Endodermal cell (in vitro differentiated cells): ENCODE measurements around the gene DDA1. TPM values are rescaled to one million over a fixed set of nuclear protein-coding genes. Genes with fewer than 3 reads are reported as not detected.

Experiments used
- DNase-seq: peaks from one replicate; pipeline ENCODE4 v3.0.0-alpha.2; 2017
- H3K27ac ChIP-seq: 2 replicates; pipeline ENCODE4 v1.5.1; 2013; ENCODE audit warnings: mild to moderate bottlenecking, low read depth, low read length, moderate library complexity
- H3K27me3 ChIP-seq: 2 replicates; pipeline ENCODE4 v1.6.1; 2013; ENCODE audit warnings: mild to moderate bottlenecking, low read length, moderate library complexity; ENCODE audit not compliant: insufficient read depth, control insufficient read depth, poor library complexity, severe bottlenecking
- H3K36me3 ChIP-seq: 2 replicates; pipeline ENCODE4 v1.7.0; 2013; ENCODE audit warnings: mild to moderate bottlenecking, low read length, moderate library complexity; ENCODE audit not compliant: control insufficient read depth, insufficient read depth
- H3K4me1 ChIP-seq: one replicate; pipeline ENCODE4 v1.7.0; 2013; ENCODE audit warnings: low read length; ENCODE audit not compliant: control insufficient read depth, insufficient read depth
- H3K4me3 ChIP-seq: 2 replicates; pipeline ENCODE4 v1.5.1; 2013; ENCODE audit warnings: mild to moderate bottlenecking, low read length, moderate library complexity
- H3K9ac ChIP-seq: 2 replicates; pipeline ENCODE4 v1.6.1; 2013; ENCODE audit warnings: mild to moderate bottlenecking, low read length, moderate library complexity; ENCODE audit not compliant: poor library complexity, severe bottlenecking; ENCODE audit errors: extremely low read depth
- H3K9me3 ChIP-seq: 2 replicates; pipeline ENCODE4 v1.6.1; 2013; ENCODE audit warnings: mild to moderate bottlenecking, low read length, moderate library complexity; ENCODE audit not compliant: control insufficient read depth
- H3K27ac Mint-ChIP-seq: 2 replicates; pipeline ENCODE4 v1.8.0; 2020; ENCODE audit warnings: mixed read lengths
- H3K27me3 Mint-ChIP-seq: 2 replicates; pipeline ENCODE4 v1.8.0; 2021; ENCODE audit warnings: mild to moderate bottlenecking, mixed read lengths; ENCODE audit not compliant: insufficient read depth
- H3K36me3 Mint-ChIP-seq: 2 replicates; pipeline ENCODE4 v1.8.0; 2020; ENCODE audit warnings: low read depth, mixed read lengths
- H3K4me1 Mint-ChIP-seq: 2 replicates; pipeline ENCODE4 v1.8.0; 2020; ENCODE audit warnings: mixed read lengths
- H3K4me3 Mint-ChIP-seq: 2 replicates; pipeline ENCODE4 v1.8.0; 2020; ENCODE audit warnings: mild to moderate bottlenecking, moderate library complexity, mixed read lengths
- H3K9me3 Mint-ChIP-seq: 2 replicates; pipeline ENCODE4 v1.8.0; 2020; ENCODE audit warnings: mild to moderate bottlenecking, mixed read lengths
- WGBS, 2 experiments: methylation state at CpG; one replicate each; pipeline versions ENCODE4 v1.1.5 to v1.1.7; 2013; ENCODE audit warnings: missing lambda C conversion rate in 2 of 2, mixed read lengths in 1 of 2; ENCODE audit not compliant: insufficient coverage in 1 of 2, insufficient read length in 1 of 2; 5-methylcytosine and 5-hydroxymethylcytosine counted together
- total RNA-seq, 2 donors: library from RNA; stranded (reverse); fragmentation: NEBNext Ultra II Directional in 1 of 2; extraction: Animal tissue kit (Norgen Biotek cat#: 25700) in 1 of 2; gene quantifications; 2 replicates in 1 of 2; 3 replicates in 1 of 2; pipeline ENCODE4 v1.2.1, GENCODE V29; 2021
- TF ChIP-seq, protein P1 (sequence below): fragments of 200-600 bp; sonication (generic); conservative IDR thresholded peaks from 2 replicates; pipeline ENCODE4 v1.5.0; 2021; ENCODE audit warnings: antibody characterized with exemption, mild to moderate bottlenecking

Gene DDA1
- total RNA-seq, 2 donors from 2014 or later, result 36.9 to 42.3 TPM

DNA sequence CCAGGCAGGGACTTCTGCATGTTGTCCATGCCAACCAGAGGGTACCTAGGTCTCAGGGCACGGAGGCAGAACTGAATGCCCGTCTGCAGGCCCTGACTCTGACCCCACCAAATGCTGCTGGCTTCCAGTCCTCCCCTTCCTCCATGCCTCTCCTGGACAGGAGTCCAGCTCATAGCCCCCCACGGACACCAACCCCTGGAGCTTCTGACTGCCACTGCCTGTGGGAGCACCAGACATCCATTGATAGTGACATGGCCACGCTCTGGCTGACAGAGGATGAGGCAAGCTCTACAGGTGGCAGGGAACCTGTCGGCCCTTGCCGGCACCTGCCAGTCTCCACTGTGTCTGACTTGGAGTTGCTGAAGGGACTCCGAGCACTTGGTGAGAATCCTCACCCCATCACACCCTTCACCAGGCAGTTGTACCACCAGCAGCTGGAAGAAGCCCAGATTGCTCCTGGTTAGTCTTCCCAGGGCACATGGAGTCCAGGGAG, 25.8 kb upstream of the DDA1 start:
- Mint-ChIP-seq H3K9me3 (peaks cover 6% of the 10 kb centered on the region), H3K36me3 (peaks cover 26% of the 10 kb centered on the region), H3K4me3 (no peak overlapping the region), H3K27ac (no peak overlapping the region), H3K27me3 (peaks cover 9% of the 10 kb centered on the region), H3K4me1 (peaks cover 2% of the 10 kb centered on the region)
- H3K27me3 ChIP-seq, result peaks cover 5% of the 10 kb centered on the region
- H3K4me1 ChIP-seq, result no peaks in the 10 kb centered on the region
- no peak overlapping the region for H3K9ac ChIP-seq
- H3K27ac ChIP-seq, result no peak overlapping the region
- peaks cover 7% of the 10 kb centered on the region for H3K36me3 ChIP-seq
- TF ChIP-seq, protein P1, sequence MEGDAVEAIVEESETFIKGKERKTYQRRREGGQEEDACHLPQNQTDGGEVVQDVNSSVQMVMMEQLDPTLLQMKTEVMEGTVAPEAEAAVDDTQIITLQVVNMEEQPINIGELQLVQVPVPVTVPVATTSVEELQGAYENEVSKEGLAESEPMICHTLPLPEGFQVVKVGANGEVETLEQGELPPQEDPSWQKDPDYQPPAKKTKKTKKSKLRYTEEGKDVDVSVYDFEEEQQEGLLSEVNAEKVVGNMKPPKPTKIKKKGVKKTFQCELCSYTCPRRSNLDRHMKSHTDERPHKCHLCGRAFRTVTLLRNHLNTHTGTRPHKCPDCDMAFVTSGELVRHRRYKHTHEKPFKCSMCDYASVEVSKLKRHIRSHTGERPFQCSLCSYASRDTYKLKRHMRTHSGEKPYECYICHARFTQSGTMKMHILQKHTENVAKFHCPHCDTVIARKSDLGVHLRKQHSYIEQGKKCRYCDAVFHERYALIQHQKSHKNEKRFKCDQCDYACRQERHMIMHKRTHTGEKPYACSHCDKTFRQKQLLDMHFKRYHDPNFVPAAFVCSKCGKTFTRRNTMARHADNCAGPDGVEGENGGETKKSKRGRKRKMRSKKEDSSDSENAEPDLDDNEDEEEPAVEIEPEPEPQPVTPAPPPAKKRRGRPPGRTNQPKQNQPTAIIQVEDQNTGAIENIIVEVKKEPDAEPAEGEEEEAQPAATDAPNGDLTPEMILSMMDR, result no peak
- no peak overlapping the region for H3K4me3 ChIP-seq
- H3K9me3 ChIP-seq, result no peaks in the 10 kb centered on the region
- WGBS, 2 experiments, result 87 to 90% methylated on average over 6 to 7 of the region's 7 CpGs
- no peak for DNase-seq

GRCh38 chr19:17285415-17286135, 23.8 kb upstream of the DDA1 start:
- H3K36me3 Mint-ChIP-seq, result peaks cover 16% of the 10 kb centered on the region
- H3K4me1 ChIP-seq, result no peaks in the 10 kb centered on the region
- H3K27ac Mint-ChIP-seq, result no peak overlapping the region

GRCh38 chr19:17286263-17286662, 23.1 kb upstream of the DDA1 start:
- H3K36me3 Mint-ChIP-seq, result peaks cover 16% of the 10 kb centered on the region

More at GRCh38 chr19:17285415-17286135, 23.8 kb upstream of the DDA1 start:
- no peak for DNase-seq
- H3K9me3 ChIP-seq, result no peaks in the 10 kb centered on the region
- no peak overlapping the region for H3K27ac ChIP-seq
- 89 to 94% methylated on average over 12 to 18 of the region's 18 CpGs for WGBS, 2 experiments
- H3K4me1 Mint-ChIP-seq, result peaks cover 2% of the 10 kb centered on the region
- H3K9me3 Mint-ChIP-seq, result peaks cover 6% of the 10 kb centered on the region
- H3K27me3 ChIP-seq, result peaks cover 5% of the 10 kb centered on the region
- H3K4me3 ChIP-seq, result no peak overlapping the region
- TF ChIP-seq, protein P1, result no peak
- no peak overlapping the region for H3K9ac ChIP-seq
- H3K4me3 Mint-ChIP-seq, result no peak overlapping the region
- peaks cover 9% of the 10 kb centered on the region for H3K27me3 Mint-ChIP-seq
- no peaks in the 10 kb centered on the region for H3K36me3 ChIP-seq

More at GRCh38 chr19:17286263-17286662, 23.1 kb upstream of the DDA1 start:
- Histone ChIP-seq H3K9me3 (no peaks in the 10 kb centered on the region), H3K27me3 (peaks cover 5% of the 10 kb centered on the region), H3K27ac (no peak overlapping the region), H3K4me3 (no peak overlapping the region), H3K36me3 (no peaks in the 10 kb centered on the region), H3K4me1 (no peaks in the 10 kb centered on the region), H3K9ac (no peak overlapping the region)
- Mint-ChIP-seq H3K27ac (no peak overlapping the region), H3K4me1 (peaks cover 2% of the 10 kb centered on the region), H3K4me3 (no peak overlapping the region), H3K27me3 (peaks cover 5% of the 10 kb centered on the region), H3K9me3 (peaks cover 6% of the 10 kb centered on the region)
- 94 to 95% methylated on average over 7 to 11 of the region's 11 CpGs for WGBS, 2 experiments
- no peak for DNase-seq
- TF ChIP-seq, protein P1, result no peak
